Measurements from ENCODE around the gene FLNB.

- TF ChIP-seq KDM1A (IDR thresholded peaks at IDR 0.05; ENCODE audit: borderline replicate concordance) (no peak), ATF7 (IDR thresholded peaks at IDR 0.05; ENCODE audit: low read depth) (no peak), EZH2 (IDR thresholded peaks at IDR 0.05; ENCODE audit: borderline replicate concordance, control insufficient read depth, low read depth, low read length) (no peak), GABPA (IDR thresholded peaks at IDR 0.05; ENCODE audit: low read depth) (no peak), POLR2AphosphoS5 (IDR thresholded peaks at IDR 0.05; ENCODE audit: low read length) (no peak), EP300 (IDR thresholded peaks at IDR 0.05; ENCODE audit: borderline replicate concordance in 1 of 2, control insufficient read depth in 1 of 2, low read depth in 2 of 2, low read length in 2 of 2) (no peak), ZNF274 (IDR thresholded peaks at IDR 0.05; ENCODE audit: insufficient read depth, insufficient read length) (no peak), BHLHE40 (IDR thresholded peaks at IDR 0.05; ENCODE audit: borderline replicate concordance in 1 of 2, low read depth in 2 of 2, low read length in 1 of 2) (no peak), REST (IDR thresholded peaks at IDR 0.05; ENCODE audit: low read depth, low read length) (no peak)
- TF ChIP-seq, protein P1, sequence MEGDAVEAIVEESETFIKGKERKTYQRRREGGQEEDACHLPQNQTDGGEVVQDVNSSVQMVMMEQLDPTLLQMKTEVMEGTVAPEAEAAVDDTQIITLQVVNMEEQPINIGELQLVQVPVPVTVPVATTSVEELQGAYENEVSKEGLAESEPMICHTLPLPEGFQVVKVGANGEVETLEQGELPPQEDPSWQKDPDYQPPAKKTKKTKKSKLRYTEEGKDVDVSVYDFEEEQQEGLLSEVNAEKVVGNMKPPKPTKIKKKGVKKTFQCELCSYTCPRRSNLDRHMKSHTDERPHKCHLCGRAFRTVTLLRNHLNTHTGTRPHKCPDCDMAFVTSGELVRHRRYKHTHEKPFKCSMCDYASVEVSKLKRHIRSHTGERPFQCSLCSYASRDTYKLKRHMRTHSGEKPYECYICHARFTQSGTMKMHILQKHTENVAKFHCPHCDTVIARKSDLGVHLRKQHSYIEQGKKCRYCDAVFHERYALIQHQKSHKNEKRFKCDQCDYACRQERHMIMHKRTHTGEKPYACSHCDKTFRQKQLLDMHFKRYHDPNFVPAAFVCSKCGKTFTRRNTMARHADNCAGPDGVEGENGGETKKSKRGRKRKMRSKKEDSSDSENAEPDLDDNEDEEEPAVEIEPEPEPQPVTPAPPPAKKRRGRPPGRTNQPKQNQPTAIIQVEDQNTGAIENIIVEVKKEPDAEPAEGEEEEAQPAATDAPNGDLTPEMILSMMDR (IDR thresholded peaks at IDR 0.05 in 2 of 3, conservative IDR thresholded peaks at IDR 0.05 in 1 of 3; ENCODE audit: control insufficient read depth in 2 of 3, extremely low read depth in 1 of 3, insufficient read depth in 1 of 3, low read depth in 3 of 3, low read length in 3 of 3), result no peak
These were observed 20.7 kb downstream of the FLNB start for GRCh38 chr3:58028902-58029301.

All from GM12878 (cell line).